Fibroblast of the aortic adventitia (primary cell): ENCODE data around the gene CPNE1. TPM values are rescaled to one million over a fixed set of nuclear protein-coding genes. Genes with fewer than 3 reads are reported as not detected.
A peak's percentile ranks its signal among the peaks of the same experiment; 100 is the strongest.

Experiments used
- DNase-seq: peaks from one replicate; pipeline ENCODE4 v3.0.0-alpha.2; 2010; ENCODE audit warnings: low read depth
- H3K4me3 ChIP-seq: 2 replicates; pipeline ENCODE4 v1.5.1; 2011; ENCODE audit warnings: low read depth, mild to moderate bottlenecking, control low read depth, low read length, moderate library complexity
- total RNA-seq: library from RNA; depleted of rRNA; stranded (reverse); fragments of >200 nt; gene quantifications from 2 replicates; pipeline ENCODE4 v1.2.3, GENCODE V29; 2012; ENCODE audit warnings: low replicate concordance
- TF ChIP-seq, protein P1 (sequence below): IDR thresholded peaks from 2 replicates; pipeline ENCODE4 v1.5.1; 2011; ENCODE audit warnings: mild to moderate bottlenecking, low read length, control low read depth, inconsistent platforms; ENCODE audit not compliant: insufficient read depth

CPNE1 gene
- total RNA-seq, 1 donor, result 154 TPM

DNA sequence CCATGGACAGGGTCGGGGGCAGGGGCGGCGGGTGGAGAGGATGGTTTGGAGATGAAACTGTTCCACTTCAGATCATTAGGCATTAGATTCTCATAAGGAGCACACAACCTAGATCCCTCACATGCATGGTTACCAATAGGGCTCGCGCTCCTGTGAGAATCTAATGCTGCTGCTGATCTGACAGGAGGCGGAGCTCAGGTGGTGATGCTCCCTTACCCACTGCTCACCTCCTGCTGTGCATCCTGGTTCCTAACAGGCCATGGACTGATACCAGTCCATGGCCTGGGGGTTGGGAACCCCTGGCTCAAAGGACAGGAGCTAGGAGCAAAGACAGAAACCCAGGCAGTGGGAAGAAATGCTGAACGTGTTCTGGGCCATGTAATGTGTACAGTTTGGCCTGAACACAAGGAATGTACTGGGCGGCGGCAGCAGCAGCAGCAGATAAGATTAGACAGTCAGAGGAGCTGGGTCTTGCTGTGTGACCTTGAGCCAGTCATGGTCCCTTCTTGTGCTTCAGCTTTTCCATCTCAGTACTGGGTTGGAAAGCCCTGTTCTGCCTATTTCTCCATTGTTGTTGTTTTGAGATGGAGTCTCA is 53.8 kb downstream of the CPNE1 start:
- TF ChIP-seq, protein P1, sequence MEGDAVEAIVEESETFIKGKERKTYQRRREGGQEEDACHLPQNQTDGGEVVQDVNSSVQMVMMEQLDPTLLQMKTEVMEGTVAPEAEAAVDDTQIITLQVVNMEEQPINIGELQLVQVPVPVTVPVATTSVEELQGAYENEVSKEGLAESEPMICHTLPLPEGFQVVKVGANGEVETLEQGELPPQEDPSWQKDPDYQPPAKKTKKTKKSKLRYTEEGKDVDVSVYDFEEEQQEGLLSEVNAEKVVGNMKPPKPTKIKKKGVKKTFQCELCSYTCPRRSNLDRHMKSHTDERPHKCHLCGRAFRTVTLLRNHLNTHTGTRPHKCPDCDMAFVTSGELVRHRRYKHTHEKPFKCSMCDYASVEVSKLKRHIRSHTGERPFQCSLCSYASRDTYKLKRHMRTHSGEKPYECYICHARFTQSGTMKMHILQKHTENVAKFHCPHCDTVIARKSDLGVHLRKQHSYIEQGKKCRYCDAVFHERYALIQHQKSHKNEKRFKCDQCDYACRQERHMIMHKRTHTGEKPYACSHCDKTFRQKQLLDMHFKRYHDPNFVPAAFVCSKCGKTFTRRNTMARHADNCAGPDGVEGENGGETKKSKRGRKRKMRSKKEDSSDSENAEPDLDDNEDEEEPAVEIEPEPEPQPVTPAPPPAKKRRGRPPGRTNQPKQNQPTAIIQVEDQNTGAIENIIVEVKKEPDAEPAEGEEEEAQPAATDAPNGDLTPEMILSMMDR, result no peak
- peak; percentile 28 for DNase-seq

DNA sequence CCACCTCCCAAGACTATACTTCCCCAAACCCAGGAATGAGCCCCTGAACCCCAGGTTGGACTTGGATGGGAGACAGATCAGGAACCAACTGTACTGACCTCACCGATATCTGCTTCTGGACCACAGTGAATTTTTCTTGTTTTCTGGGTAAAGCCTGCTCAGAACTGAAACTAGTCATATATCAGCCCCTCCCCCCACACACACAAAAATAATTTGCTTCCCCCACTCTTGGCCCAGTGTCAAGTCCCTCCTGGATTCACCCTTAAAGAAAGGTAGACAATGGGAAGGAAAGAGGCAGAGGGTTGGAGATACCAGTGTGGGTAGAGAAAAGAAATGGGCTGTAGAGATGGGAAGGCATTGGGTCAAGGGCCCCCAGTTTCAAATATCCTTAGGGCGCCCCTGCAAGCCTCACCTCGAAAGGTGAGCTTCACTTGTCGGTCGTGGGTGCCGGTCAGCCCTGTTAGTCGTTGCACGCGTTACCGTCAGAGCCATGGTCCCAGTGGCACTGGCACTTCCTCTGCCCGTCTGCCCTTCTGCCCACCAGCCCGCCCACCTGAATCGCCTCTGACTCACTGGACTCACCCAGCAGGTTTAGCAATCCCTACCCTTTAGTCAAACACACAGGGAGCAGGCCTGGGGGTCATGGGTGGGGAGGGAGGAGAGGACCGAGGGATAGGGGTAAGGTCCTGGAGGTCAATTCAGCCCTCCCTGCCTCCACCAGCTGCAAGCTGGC is 57.5 kb downstream of the CPNE1 start:
- no peak overlapping the region for H3K4me3 ChIP-seq
- TF ChIP-seq, protein P1, result no peak
- DNase-seq, result no peak

More for the DNA sequence above, 53.8 kb downstream of the CPNE1 start:
- no peak overlapping the region for H3K4me3 ChIP-seq

- TF ChIP-seq, protein P1, result no peak
- no peak for DNase-seq
- no peak overlapping the region for H3K4me3 ChIP-seq
Observed at GRCh38 chr20:35606127-35606526, 58.6 kb downstream of the CPNE1 start.

- TF ChIP-seq, protein P1, result peak; percentile 19
- DNase-seq, result no peak
- no peak overlapping the region for H3K4me3 ChIP-seq
Observed at GRCh38 chr20:35604449-35604747, 60.3 kb downstream of the CPNE1 start.

- TF ChIP-seq, protein P1, result no peak
- no peak for DNase-seq
- H3K4me3 ChIP-seq, result no peak overlapping the region
Observed at GRCh38 chr20:35603695-35604448, 60.8 kb downstream of the CPNE1 start.

- TF ChIP-seq, protein P1, result no peak
- DNase-seq, result no peak
- H3K4me3 ChIP-seq, result no peak overlapping the region
Observed at GRCh38 chr20:35602851-35603495, 61.7 kb downstream of the CPNE1 start.
